Measurements from ENCODE around the gene ERBB2. TPM values are rescaled to one million over a fixed set of nuclear protein-coding genes. Genes with fewer than 3 reads are reported as not detected.
"Not testable (repeated sequence)": the region's sequence is repeated elsewhere in the genome, so short reads cannot be mapped to it uniquely, and the experiment has no call there.

The ERBB2 gene
- total and polyA plus RNA-seq, 2 experiments from 2014 or later = 46.2 to 196 TPM

DNA sequence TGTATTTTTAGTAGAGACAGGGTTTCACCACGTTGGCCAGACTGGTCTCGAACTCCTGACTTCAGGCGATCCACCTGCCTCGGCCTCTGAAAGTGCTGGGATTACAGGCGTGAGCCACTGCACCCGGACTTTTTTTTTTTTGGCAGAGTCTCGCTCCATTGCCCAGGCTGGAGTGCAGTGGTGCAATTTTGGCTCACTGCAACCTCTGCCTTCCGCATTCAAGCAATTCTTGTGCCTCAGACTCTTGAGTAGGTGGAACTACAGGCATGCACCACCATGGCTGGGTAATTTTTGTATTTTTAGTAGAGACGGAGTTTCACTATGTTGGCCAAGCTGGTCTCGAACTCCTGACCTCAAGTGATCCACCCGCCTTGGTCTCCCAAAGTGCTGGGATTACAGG, 11.2 kb downstream of the ERBB2 start:
- peaks cover 87% of the 10 kb centered on the region for H3K36me3 Mint-ChIP-seq (ENCODE audit: low read depth)
- H3F3A ChIP-seq (replicated peaks; ENCODE audit: low read depth); ATAC-seq; H3K4me1 ChIP-seq (ENCODE audit: insufficient read depth); H3K4me3 ChIP-seq; H3K4me2 ChIP-seq; DNase-seq (ENCODE audit: low spot score); H3K9me2 ChIP-seq (ENCODE audit: insufficient read depth); H3K4me3 Mint-ChIP-seq; H3K27me3 ChIP-seq (ENCODE audit: insufficient read depth); H2AFZ ChIP-seq; H3K4me1 Mint-ChIP-seq; H3K27ac Mint-ChIP-seq; H3K27ac ChIP-seq (ENCODE audit: low read depth); H3K9me3 Mint-ChIP-seq: not testable (repeated sequence)
- Histone ChIP-seq H4K20me1 (replicated peaks; ENCODE audit: insufficient read depth) (peaks cover 18% of the 10 kb centered on the region), H3K79me2 (replicated peaks; ENCODE audit: insufficient read depth) (peaks cover 14% of the 10 kb centered on the region), H3K36me3 (ENCODE audit: insufficient read depth) (peaks cover 36% of the 10 kb centered on the region)
- peaks cover 10% of the 10 kb centered on the region for H3K27me3 Mint-ChIP-seq (ENCODE audit: insufficient read depth, low read depth, poor library complexity)

- no peak overlapping the region for H2AFZ ChIP-seq
- no peaks in the 10 kb centered on the region for H3K9me3 Mint-ChIP-seq
- H3K4me1 ChIP-seq (ENCODE audit: insufficient read depth) = no peaks in the 10 kb centered on the region
- 0 out of 2 replicates have a peak overlapping the region, but pooled peaks have one; percentile 27 for H3K27ac Mint-ChIP-seq
- H3K27ac ChIP-seq (ENCODE audit: low read depth) = no peak overlapping the region
- 0 out of 2 replicates have a peak, but pooled peaks cover 8% of the 10 kb centered on the region for H3K79me2 ChIP-seq (replicated peaks; ENCODE audit: insufficient read depth)
- H3K27me3 Mint-ChIP-seq (ENCODE audit: insufficient read depth, low read depth, poor library complexity) = peaks cover 13% of the 10 kb centered on the region
- H3K4me3 Mint-ChIP-seq = no peak overlapping the region
- DNase-seq (ENCODE audit: low spot score) (no peak), ATAC-seq (no peak)
- peaks cover 15% of the 10 kb centered on the region for H4K20me1 ChIP-seq (replicated peaks; ENCODE audit: insufficient read depth)
- peaks cover 3% of the 10 kb centered on the region; the same call in 2 of the 3 replicates for H3K4me1 Mint-ChIP-seq
- H3K36me3 ChIP-seq (ENCODE audit: insufficient read depth) = peaks cover 36% of the 10 kb centered on the region
- H3K4me2 ChIP-seq = no peak overlapping the region
- H3K4me3 ChIP-seq = no peak overlapping the region
- TF ChIP-seq ZNF114 (CRISPR knock-in tag; IDR thresholded peaks at IDR 0.05) (no peak), JUNB (IDR thresholded peaks at IDR 0.05; ENCODE audit: unreplicated experiment) (no peak), CREB1 (CRISPR knock-in tag; IDR thresholded peaks at IDR 0.05; ENCODE audit: low read depth) (no peak)
- H3K36me3 Mint-ChIP-seq (ENCODE audit: low read depth) = peaks cover 91% of the 10 kb centered on the region
- H3F3A ChIP-seq (replicated peaks; ENCODE audit: low read depth) = 0 out of 2 replicates have a peak, but pooled peaks cover 2% of the 10 kb centered on the region
- no peaks in the 10 kb centered on the region for H3K27me3 ChIP-seq (ENCODE audit: insufficient read depth)
- H3K9me2 ChIP-seq (ENCODE audit: insufficient read depth) = no peaks in the 10 kb centered on the region
Measured at GRCh38 chr17:39711851-39712250, 12.0 kb downstream of the ERBB2 start.

GRCh38 chr17:39714234-39714633, 14.4 kb downstream of the ERBB2 start:
- H3F3A ChIP-seq (replicated peaks; ENCODE audit: low read depth) = peaks cover 6% of the 10 kb centered on the region; the same call in 1 of the 2 replicates
- no peak for ATAC-seq
- peaks cover 10% of the 10 kb centered on the region for H4K20me1 ChIP-seq (replicated peaks; ENCODE audit: insufficient read depth)
- no peak overlapping the region for H3K4me3 ChIP-seq
- H3K27me3 ChIP-seq (ENCODE audit: insufficient read depth) = no peaks in the 10 kb centered on the region
- Mint-ChIP-seq H3K36me3 (ENCODE audit: low read depth) (peaks cover 91% of the 10 kb centered on the region), H3K27me3 (ENCODE audit: insufficient read depth, low read depth, poor library complexity) (peaks cover 20% of the 10 kb centered on the region), H3K27ac (no peak overlapping the region), H3K9me3 (no peaks in the 10 kb centered on the region), H3K4me1 (no peaks in the 10 kb centered on the region), H3K4me3 (no peak overlapping the region)
- no peak overlapping the region for H3K4me2 ChIP-seq
- H3K9me2 ChIP-seq (ENCODE audit: insufficient read depth) = no peaks in the 10 kb centered on the region
- H2AFZ ChIP-seq = no peak overlapping the region
- peaks cover 40% of the 10 kb centered on the region for H3K36me3 ChIP-seq (ENCODE audit: insufficient read depth)
- no peak for DNase-seq (ENCODE audit: low spot score)
- H3K27ac ChIP-seq (ENCODE audit: low read depth) = no peak overlapping the region
- H3K79me2 ChIP-seq (replicated peaks; ENCODE audit: insufficient read depth) = no peaks in the 10 kb centered on the region
- no peaks in the 10 kb centered on the region for H3K4me1 ChIP-seq (ENCODE audit: insufficient read depth)
- TF ChIP-seq EZH2 (IDR thresholded peaks at IDR 0.05; ENCODE audit: low read depth, unreplicated experiment) = no peak
- TF ChIP-seq CTCF (conservative IDR thresholded peaks at IDR 0.05; ENCODE audit: low read depth in 2 of 2) = no peak
- no peak for TF ChIP-seq REST (IDR thresholded peaks at IDR 0.05; ENCODE audit: unreplicated experiment)
- no peak for TF ChIP-seq NANOG (IDR thresholded peaks at IDR 0.05; ENCODE audit: borderline replicate concordance)
- TF ChIP-seq CREB1 (CRISPR knock-in tag; IDR thresholded peaks at IDR 0.05; ENCODE audit: low read depth) = no peak
- TF ChIP-seq ZNF114 (CRISPR knock-in tag; IDR thresholded peaks at IDR 0.05) = no peak
- TF ChIP-seq EZH2phosphoT487 (IDR thresholded peaks at IDR 0.05; ENCODE audit: unreplicated experiment) = no peak
- TF ChIP-seq, protein P1, sequence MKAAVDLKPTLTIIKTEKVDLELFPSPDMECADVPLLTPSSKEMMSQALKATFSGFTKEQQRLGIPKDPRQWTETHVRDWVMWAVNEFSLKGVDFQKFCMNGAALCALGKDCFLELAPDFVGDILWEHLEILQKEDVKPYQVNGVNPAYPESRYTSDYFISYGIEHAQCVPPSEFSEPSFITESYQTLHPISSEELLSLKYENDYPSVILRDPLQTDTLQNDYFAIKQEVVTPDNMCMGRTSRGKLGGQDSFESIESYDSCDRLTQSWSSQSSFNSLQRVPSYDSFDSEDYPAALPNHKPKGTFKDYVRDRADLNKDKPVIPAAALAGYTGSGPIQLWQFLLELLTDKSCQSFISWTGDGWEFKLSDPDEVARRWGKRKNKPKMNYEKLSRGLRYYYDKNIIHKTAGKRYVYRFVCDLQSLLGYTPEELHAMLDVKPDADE (IDR thresholded peaks at IDR 0.05) = no peak
- TF ChIP-seq POLR2AphosphoS5 (IDR thresholded peaks at IDR 0.05; ENCODE audit: low read depth) = no peak

Measured in GM23338 (cell line).